Hematopoietic multipotent progenitor cell treated with erythropoietin and hydrocortisone succinate and interleukin-3 and kit ligand, for 4 days (in vitro differentiated cells): ENCODE data around the gene EPS8.
A peak's percentile ranks its signal among the peaks of the same experiment; 100 is the strongest.

Source experiments
- DNase-seq: peaks from one replicate; pipeline ENCODE4 v3.0.0-alpha.2; 2015

Gene EPS8

GRCh38 chr12:15714256-15714655 lies 74.9 kb downstream of the EPS8 start:
- no peak for DNase-seq

- DNase-seq, result no peak
These were observed 76.1 kb downstream of the EPS8 start for GRCh38 chr12:15712823-15713660.

GRCh38 chr12:15712160-15712559 lies 77.0 kb downstream of the EPS8 start:
- no peak for DNase-seq

DNA sequence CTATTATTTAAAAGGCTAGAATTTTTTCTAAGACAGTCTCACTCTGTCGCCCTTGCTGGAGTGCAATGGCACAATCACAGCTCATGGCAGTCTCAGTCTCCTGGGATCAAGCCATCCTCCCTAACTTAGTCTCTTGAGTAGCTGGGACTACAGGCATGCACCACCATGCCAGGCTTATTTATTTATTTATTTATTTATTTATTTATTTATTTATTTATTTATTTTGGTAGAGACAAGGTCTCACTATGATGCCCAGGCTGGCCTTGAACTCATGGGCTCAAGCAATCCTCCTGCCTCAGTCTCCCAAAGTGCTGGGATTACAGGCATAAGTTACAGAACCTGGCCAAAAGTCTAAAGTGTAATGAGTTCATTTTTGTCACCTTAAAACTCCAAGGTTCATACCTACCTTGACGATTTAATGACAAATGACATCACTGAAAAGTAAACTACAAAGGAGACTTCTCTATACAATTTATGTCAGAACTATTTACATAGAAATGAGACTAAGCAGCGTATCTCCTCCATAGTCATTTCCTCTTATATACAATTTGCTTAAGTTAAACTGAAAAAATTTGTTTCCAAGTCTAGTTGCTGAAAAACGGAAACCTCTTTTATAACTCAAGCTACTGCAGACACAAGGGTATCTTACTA lies 78.2 kb downstream of the EPS8 start:
- DNase-seq, result no peak

- DNase-seq, result no peak
These were observed 79.6 kb downstream of the EPS8 start for GRCh38 chr12:15709551-15709950.

GRCh38 chr12:15708396-15709076 lies 80.7 kb downstream of the EPS8 start:
- no peak for DNase-seq

DNA sequence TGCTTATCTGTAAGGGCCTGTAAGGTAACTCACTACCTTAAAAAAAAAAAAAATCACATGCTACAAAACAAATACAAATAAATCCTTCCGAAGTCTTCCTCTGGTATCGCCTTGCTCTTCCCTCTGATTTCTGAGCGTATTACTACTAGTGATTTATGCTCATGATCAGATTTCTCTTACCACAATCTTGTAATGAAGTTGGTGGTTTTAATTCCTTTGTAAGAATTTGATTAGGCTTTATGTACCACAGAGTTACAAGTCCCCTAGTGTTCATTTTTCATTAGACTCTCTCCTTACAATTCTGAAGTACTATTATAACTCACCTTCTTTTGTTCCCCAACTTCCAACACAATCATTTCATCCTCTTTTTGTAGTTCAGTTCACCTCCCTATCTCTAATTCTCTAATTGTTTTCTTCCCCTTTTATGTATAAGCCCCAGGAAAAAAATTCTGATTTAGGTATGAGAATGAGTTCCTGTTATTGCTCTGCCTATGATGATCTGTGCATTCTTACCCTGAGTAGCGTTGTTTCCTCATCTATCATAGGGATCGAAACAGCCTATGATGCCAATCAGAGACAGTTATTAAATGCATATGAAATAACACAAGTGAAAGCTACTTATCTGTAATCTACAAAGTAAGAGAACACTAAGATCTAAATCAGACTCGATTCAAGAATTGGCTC lies 81.5 kb downstream of the EPS8 start:
- DNase-seq, result no peak

DNA sequence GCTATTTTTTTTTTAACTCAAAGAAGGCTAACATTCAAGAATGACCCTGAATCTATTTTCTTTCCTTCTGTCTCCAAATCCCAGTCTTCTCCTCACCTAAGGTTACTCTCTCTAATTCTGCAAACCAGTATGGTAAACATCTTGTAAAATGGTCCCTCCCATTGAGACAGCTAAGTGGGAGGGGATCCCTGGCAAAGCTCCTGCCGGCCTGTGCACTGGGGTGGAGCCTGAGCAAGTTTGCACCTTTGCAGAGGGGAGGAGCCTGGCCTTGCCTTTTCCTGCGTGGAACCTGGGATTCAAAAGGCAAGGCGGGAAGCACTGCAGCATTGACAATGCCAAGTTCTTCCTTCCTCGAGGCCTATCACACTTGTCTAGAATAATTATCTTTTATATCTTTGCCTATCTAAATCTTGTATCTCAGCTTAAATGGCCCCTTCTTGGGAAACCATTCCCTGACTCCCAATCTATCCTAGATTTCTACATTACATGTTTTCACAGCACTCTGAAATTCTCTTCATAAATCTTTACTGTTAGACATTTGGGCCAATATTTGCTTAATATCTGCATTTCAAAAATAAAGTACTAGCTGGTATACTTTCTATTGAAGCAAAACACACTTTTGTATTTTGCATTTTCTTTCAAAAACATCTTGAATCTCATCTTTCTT lies 83.0 kb downstream of the EPS8 start:
- DNase-seq, result no peak

- no peak for DNase-seq
These were observed 83.6 kb downstream of the EPS8 start for GRCh38 chr12:15705606-15706005.

GRCh38 chr12:15702276-15702675 lies 86.9 kb downstream of the EPS8 start:
- no peak for DNase-seq

GRCh38 chr12:15701631-15702156 lies 87.5 kb downstream of the EPS8 start:
- no peak for DNase-seq

GRCh38 chr12:15701206-15701605 lies 88.0 kb downstream of the EPS8 start:
- peak; percentile 65 for DNase-seq

DNA sequence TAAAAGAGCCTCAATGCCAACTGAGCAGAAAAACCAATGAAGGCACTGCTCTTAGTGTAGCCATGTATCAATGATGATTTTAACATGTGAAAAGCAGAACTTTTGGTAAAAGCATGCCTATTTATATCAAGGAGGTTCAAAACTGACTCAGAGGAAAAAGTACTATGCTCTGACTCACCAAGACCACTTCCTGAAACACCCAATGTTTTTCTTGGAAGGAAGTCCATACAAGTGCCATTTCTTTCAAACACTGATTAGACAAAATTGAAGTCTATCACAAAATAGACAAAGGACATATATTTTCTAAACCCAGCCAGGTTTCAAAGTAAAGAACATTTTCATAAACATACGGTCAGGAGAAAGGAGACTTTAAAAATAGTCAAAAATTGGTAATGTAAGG lies 88.6 kb downstream of the EPS8 start:
- peak; percentile 91 for DNase-seq

- no peak for DNase-seq
These were observed 89.3 kb downstream of the EPS8 start for GRCh38 chr12:15699886-15700285.

- DNase-seq, result peak; percentile 29
These were observed 90.8 kb downstream of the EPS8 start for GRCh38 chr12:15698377-15698871.

DNA sequence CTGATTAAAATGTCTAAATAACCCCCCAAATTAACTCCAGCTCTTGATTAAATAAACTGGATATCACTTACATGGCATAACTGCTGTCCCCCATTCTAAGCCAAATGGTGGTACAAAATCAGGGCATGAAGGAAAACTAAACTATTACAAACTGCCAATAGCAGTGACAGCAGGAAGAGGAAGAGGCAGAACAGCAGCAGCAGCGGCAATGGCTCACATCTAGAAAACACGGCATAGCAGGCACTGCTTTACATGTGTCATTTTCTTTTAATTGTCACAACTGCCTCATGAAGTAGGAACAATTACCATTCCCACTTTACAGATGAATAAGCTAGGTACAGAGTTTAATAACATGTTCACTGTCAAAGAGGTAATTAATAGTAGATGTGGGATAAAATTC lies 92.0 kb downstream of the EPS8 start:
- DNase-seq, result no peak

DNA sequence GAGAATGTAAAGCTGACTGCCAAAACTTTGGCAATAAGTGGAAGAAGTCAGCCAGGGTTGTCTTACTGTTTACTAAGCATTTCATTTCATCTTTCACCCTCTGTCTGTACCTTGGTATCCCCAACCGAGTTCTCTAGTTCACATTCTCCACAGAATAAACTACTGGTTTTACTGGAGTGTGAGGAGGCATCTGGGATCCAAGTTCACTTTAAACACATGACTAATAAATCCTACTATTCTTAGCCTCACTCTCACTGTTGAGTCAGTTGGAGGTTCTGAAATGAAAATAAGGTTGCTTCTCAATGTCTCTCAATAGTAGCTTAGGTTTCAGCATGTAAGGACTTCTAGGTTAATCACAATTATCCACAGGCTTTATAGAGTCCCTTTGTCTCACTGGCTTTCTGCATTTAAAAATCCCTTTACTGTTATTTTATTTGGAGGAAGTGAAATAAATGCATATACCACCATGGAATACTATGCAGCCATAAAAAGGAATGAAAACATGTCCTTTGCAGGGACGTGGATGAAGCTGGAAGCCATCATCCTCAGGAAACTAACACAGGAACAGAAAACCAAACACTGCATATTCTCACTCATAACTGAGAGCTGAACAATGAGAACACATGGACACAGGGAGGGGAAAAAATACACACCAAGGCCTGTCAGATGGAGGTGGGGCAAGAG lies 95.8 kb downstream of the EPS8 start:
- no peak for DNase-seq

- DNase-seq, result no peak
These were observed 97.8 kb downstream of the EPS8 start for GRCh38 chr12:15691388-15691787.

- DNase-seq, result no peak
These were observed 98.9 kb downstream of the EPS8 start for GRCh38 chr12:15690320-15690719.

DNA sequence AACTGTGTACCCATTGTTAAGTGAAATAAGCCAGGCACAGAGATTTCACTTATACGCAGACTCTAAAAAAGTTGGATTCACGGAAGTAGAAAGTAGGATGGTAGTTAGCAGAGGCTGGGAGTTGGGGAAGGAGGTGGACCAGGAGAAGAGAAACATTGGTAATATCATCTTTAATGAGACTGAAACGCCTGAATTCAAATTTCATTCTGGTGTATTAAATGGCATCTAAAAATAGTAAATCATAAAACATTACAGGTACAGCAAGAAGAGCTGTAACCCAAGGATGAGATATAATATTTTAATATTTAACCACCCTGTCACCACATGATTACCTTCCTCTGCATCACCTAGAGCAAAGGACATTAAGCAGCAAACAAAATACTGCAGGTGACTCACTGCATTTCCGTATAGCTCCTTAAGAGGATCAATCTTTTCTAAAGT lies 99.4 kb downstream of the EPS8 start:
- no peak for DNase-seq

GRCh38 chr12:15688838-15689625 lies 100.2 kb downstream of the EPS8 start:
- DNase-seq, result peak; percentile 39
